GDM1 (cell line): Measurements from ENCODE around the gene CYP2A7.
"Not testable (repeated sequence)": the region's sequence is repeated elsewhere in the genome, so short reads cannot be mapped to it uniquely, and the experiment has no call there.

Experiments
- DNase-seq: peaks from one replicate; lab custom pipeline; 2025; lab: John Stamatoyannopoulos, UW

The CYP2A7 gene

DNA sequence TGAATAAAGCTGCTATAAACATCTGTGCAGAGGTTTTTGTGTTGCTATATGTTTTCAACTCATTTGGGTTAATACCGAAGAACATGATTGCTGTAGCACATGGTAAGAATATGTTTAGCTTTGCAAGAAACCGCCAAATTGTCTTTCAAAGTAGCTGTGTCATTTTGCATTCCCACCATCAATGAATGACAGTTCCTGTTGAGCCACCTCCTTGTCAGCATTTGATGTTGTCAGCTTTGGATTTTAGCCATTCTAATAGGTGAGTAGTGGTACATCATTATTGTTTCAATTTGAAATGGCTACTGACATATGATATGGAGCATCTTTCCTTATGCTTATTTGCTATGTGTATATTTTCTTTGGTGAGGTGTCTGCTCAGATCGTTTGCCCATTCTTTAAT, 40.0 kb downstream of the CYP2A7 start:
- DNase-seq, result not testable (repeated sequence)

- DNase-seq, result not testable (repeated sequence)
Measured at GRCh38 chr19:40838477-40838876, 43.6 kb downstream of the CYP2A7 start.

GRCh38 chr19:40836754-40837429, 45.1 kb downstream of the CYP2A7 start:
- DNase-seq, result no peak

- DNase-seq, result not testable (repeated sequence)
Measured at GRCh38 chr19:40833728-40834533, 48.1 kb downstream of the CYP2A7 start.

GRCh38 chr19:40832431-40832790, 49.6 kb downstream of the CYP2A7 start:
- DNase-seq, result not testable (repeated sequence)

DNA sequence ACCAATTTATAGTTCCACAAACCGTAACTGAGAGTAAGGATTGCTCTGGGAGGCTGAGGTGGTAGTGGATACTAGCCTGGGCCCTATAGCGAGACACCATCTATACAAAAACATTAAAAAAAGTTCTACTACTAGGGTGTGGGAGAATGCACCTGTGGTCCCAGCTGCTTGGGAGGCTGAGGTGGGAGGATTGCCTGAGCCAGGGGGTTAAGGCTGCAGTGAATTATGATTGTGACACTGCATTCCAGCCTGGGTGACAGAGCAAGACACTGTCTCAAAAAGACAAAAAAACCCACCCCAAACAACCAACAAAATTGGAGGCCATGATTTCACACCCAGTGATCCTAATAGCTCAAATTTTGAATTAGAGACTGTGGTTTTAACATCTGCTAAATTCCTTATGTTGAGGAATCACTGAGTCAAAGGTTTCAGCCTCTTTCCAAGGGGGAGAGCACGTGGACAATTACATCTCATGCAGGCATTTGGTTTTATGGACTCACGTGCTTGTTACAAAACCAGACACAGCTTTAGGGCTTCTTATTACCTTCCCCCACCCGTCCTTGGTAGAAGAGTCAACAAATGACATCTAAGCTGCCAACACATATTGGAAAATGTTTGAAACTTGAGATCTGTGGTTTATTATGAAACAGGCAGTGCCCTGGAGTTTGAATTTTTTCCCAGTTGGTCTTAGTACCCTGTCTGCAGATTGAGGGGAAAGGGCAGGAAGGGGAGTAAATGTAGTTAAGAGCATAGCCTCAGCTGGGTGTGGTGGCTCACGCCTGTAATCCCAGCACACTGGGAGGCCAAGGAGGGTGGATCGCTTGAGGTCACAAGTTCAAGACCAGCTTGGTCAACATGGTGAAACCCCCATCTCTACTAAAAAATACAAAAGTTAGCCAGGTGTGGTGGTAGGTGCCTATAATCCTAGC, 50.3 kb downstream of the CYP2A7 start:
- DNase-seq, result no peak

GRCh38 chr19:40830741-40831140, 51.3 kb downstream of the CYP2A7 start:
- DNase-seq, result not testable (repeated sequence)

DNA sequence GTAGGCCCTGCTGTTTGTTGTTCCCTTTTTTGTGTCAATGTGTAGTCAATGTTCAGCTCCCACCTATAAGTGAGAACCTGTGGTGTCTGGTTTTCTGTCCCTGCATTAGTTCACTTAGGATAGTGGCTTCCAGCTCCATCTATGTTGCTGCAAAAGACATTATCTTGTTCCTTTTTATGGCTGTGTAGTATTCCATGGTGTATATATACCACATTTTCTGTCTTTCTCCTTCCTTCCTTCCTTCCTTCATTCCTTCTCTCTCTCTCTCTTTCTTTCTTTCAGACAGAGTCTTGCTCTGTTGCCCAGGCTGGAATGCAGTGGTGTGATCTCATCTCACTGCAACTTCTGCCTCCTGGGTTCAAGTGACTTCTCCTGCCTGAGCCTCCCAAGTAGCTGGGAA, 52.8 kb downstream of the CYP2A7 start:
- no peak for DNase-seq

- no peak for DNase-seq
Measured at GRCh38 chr19:40827386-40828247, 54.4 kb downstream of the CYP2A7 start.

DNA sequence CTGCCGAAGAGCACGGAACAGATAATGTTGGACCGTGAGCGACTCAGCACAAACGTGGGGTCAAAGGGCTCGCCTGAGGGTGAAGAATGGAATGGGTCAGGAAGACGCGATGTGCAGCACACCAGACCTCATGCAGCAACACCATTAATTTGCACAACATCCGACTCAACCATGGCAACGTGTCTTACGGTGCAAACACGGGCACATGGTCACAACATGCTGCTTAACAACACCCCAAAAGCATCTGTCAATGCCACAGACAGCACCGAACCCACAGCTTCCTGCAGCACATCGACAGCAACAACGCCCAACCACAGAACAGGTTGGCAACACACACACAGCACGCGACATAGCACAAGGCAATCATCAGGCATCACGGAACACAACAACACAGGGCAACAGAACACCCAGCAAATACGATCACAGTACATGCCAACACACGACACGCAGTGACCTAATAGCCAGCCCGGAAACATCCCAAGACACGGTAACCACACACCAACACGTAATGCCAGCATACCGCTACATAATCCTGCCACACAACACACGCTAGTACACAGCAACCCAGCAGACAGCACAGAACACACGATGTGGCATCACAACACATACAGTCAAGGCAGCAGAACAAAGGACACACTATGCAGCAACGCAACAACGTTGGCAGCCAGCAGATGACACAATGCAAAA, 55.2 kb downstream of the CYP2A7 start:
- DNase-seq, result not testable (repeated sequence)

- DNase-seq, result not testable (repeated sequence)
Measured at GRCh38 chr19:40826312-40826698, 55.7 kb downstream of the CYP2A7 start.

GRCh38 chr19:40825460-40826095, 56.5 kb downstream of the CYP2A7 start:
- not testable (repeated sequence) for DNase-seq
